GM12878 (cell line): ENCODE measurements around the gene BCORL1. TPM values are rescaled to one million over a fixed set of nuclear protein-coding genes. Genes with fewer than 3 reads are reported as not detected.
A peak's percentile ranks its signal among the peaks of the same experiment; 100 is the strongest.

ENCODE experiments used
- BCL3 ChIP-seq: IDR thresholded peaks from 2 replicates; pipeline ENCODE4 v1.6.1; 2011; ENCODE audit warnings: borderline replicate concordance, low read depth, mild to moderate bottlenecking, moderate library complexity, low read length; ENCODE audit not compliant: insufficient read depth, poor library complexity, severe bottlenecking
- BHLHE40 ChIP-seq, 2 experiments: fragments of 450-650 bp in 1 of 2; IDR thresholded peaks; 2 replicates each; pipeline ENCODE4 v1.6.1; 2011 to 2017; ENCODE audit warnings: low read depth in 2 of 2, borderline replicate concordance in 1 of 2, improper control_type of control experiment in 1 of 2, low read length in 1 of 2, mild to moderate bottlenecking in 1 of 2
- CHD2 ChIP-seq: IDR thresholded peaks from 2 replicates; pipeline ENCODE4 v1.6.1; 2011; ENCODE audit warnings: low read depth, low read length, improper control_type of control experiment, borderline replicate concordance
- CREB1 ChIP-seq: IDR thresholded peaks from 2 replicates; pipeline ENCODE4 v1.6.1; 2012; ENCODE audit warnings: low read depth, mild to moderate bottlenecking, inconsistent platforms
- DPF2 ChIP-seq: fragments of 450-650 bp; IDR thresholded peaks from 2 replicates; pipeline ENCODE4 v1.6.1; 2017; ENCODE audit warnings: mild to moderate bottlenecking
- EED ChIP-seq: sonication (generic); IDR thresholded peaks from 2 replicates; pipeline ENCODE4 v1.6.1; 2016; ENCODE audit warnings: antibody characterized with exemption, low read depth
- ELK1 ChIP-seq: IDR thresholded peaks from 2 replicates; pipeline ENCODE4 v1.6.1; 2012; ENCODE audit warnings: low read depth, low read length, improper control_type of control experiment
- GABPA ChIP-seq: IDR thresholded peaks from 2 replicates; pipeline ENCODE4 v1.6.1; 2014; ENCODE audit warnings: antibody characterized with exemption, low read depth, mild to moderate bottlenecking, inconsistent platforms
- GATAD2B ChIP-seq: fragments of 450-650 bp; conservative IDR thresholded peaks from 2 replicates; pipeline ENCODE4 v1.6.1; 2017; ENCODE audit warnings: low read depth, mild to moderate bottlenecking, moderate library complexity
- HDGF ChIP-seq: fragments of 450-650 bp; IDR thresholded peaks from 2 replicates; pipeline ENCODE4 v1.6.1; 2016; ENCODE audit warnings: antibody characterized with exemption
- IKZF2 ChIP-seq, 2 experiments: fragments of 450-650 bp; IDR thresholded peaks; 2 replicates each; pipeline ENCODE4 v1.6.1; 2017; ENCODE audit warnings: mild to moderate bottlenecking in 2 of 2, moderate library complexity in 2 of 2
- JUND ChIP-seq: IDR thresholded peaks from 2 replicates; pipeline ENCODE4 v1.6.1; 2012; ENCODE audit warnings: low read depth, mild to moderate bottlenecking, low read length, improper control_type of control experiment, moderate library complexity
- MLLT1 ChIP-seq: fragments of 450-650 bp; IDR thresholded peaks from 2 replicates; pipeline ENCODE4 v1.6.1; 2016; ENCODE audit warnings: mild to moderate bottlenecking
- PAX5 ChIP-seq: IDR thresholded peaks from 2 replicates; pipeline ENCODE4 v1.6.1; 2011; ENCODE audit warnings: low read depth, low read length, borderline replicate concordance
- POLR2A ChIP-seq: IDR thresholded peaks from 2 replicates; pipeline ENCODE4 v1.6.1; 2011; ENCODE audit warnings: low read depth, mild to moderate bottlenecking, low read length
- POLR2AphosphoS5 ChIP-seq: IDR thresholded peaks from 2 replicates; pipeline ENCODE4 v1.6.1; 2011; ENCODE audit warnings: mild to moderate bottlenecking, low read length, inconsistent platforms
- SIN3A ChIP-seq: IDR thresholded peaks from 2 replicates; pipeline ENCODE4 v1.6.1; 2012; ENCODE audit warnings: low read depth, low read length, improper control_type of control experiment
- SIX5 ChIP-seq: IDR thresholded peaks from 2 replicates; pipeline ENCODE4 v1.6.1; 2011; ENCODE audit warnings: mild to moderate bottlenecking, low read depth, low read length, moderate library complexity; ENCODE audit not compliant: severe bottlenecking
- SP1 ChIP-seq: IDR thresholded peaks from one replicate; pipeline ENCODE4 v1.6.1; 2011; ENCODE audit warnings: low read depth, low read length
- SPI1 ChIP-seq: IDR thresholded peaks from 2 replicates; pipeline ENCODE4 v1.6.1; 2011; ENCODE audit warnings: low read depth, mild to moderate bottlenecking, low read length, moderate library complexity, borderline replicate concordance; ENCODE audit not compliant: insufficient read depth
- STAT3 ChIP-seq: IDR thresholded peaks from 2 replicates; pipeline ENCODE4 v1.6.1; 2011; ENCODE audit warnings: low read depth, low read length, improper control_type of control experiment
- ZBED1 ChIP-seq: IDR thresholded peaks from 2 replicates; pipeline ENCODE4 v1.6.1; 2016; ENCODE audit warnings: borderline replicate concordance
- polyA plus RNA-seq, 11 experiments: library from polyadenylated mRNA; depleted of rRNA in 4 of 11; unstranded in 6 of 11; stranded (reverse) in 5 of 11; fragments of >200 nt; fragmentation: Nextera tagmentation in 4 of 11; fragmentation: Illumina TruSeq in 1 of 11; extraction: Ambion mirVana in 4 of 11; extraction: Trizol in 1 of 11; gene quantifications; 1 replicate in 1 of 11; 2 replicates in 10 of 11; pipeline versions ENCODE4 v1.2.1 to v1.2.3, GENCODE V29; 2011 to 2016; ENCODE audit warnings: inconsistent platforms in 2 of 11, missing spikeins in 2 of 11, low read depth in 1 of 11
- total RNA-seq, 4 experiments: library from RNA; depleted of rRNA in 3 of 4; stranded (reverse); fragments of >200 nt in 3 of 4; fragmentation: Illumina TruSeq in 1 of 4; extraction: Trizol in 1 of 4; gene quantifications; 2 replicates each; pipeline versions ENCODE4 v1.2.1 to v1.2.3, GENCODE V29; 2013 to 2021
- TF ChIP-seq, protein P1 (sequence below): fragments of 450-650 bp; IDR thresholded peaks from 2 replicates; pipeline ENCODE4 v1.6.1; 2017; ENCODE audit warnings: mild to moderate bottlenecking, low read depth, inconsistent platforms; ENCODE audit not compliant: poor library complexity, severe bottlenecking
- TF ChIP-seq, protein P2 (sequence below): IDR thresholded peaks from 2 replicates; pipeline ENCODE4 v1.6.1; 2012; ENCODE audit warnings: low read length, inconsistent platforms

Gene BCORL1
- total and polyA plus RNA-seq, 10 of the 15 experiments (the other 5 are each of a cell fraction or from before 2014, with no cell fraction given) = 0.16 to 7.2 (median 0.94) TPM

DNA sequence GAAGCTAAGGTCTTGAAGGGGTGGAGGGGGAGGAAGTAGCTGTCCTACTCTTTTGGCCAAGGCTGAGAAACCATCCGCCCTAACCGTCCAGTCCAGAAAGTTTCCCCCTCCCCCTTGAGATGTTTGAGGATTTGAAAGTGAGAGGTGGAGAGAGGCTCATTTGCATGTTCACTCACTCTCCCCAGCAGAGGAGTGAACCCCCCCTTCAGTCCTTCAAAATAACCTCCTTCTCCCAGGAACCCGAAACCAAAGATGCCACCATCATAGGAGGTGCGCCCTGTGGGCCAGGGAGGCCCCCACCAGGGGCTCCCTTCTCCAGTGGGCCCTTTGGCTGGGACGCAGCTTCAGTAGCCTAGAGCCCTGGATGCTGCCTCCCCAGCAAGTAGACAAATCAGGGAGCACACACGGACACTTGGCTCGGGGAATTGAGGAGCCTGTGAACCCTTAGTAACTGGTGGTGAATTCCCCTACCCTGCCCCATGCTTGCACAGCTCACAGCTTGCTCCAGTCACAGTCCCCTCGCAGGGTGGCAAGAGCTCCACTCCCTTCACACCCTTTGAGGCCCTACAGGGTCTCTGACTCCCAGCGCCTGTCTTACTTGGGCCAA lies 102.3 kb downstream of the BCORL1 start (continued):
- TF ChIP-seq, protein P1, sequence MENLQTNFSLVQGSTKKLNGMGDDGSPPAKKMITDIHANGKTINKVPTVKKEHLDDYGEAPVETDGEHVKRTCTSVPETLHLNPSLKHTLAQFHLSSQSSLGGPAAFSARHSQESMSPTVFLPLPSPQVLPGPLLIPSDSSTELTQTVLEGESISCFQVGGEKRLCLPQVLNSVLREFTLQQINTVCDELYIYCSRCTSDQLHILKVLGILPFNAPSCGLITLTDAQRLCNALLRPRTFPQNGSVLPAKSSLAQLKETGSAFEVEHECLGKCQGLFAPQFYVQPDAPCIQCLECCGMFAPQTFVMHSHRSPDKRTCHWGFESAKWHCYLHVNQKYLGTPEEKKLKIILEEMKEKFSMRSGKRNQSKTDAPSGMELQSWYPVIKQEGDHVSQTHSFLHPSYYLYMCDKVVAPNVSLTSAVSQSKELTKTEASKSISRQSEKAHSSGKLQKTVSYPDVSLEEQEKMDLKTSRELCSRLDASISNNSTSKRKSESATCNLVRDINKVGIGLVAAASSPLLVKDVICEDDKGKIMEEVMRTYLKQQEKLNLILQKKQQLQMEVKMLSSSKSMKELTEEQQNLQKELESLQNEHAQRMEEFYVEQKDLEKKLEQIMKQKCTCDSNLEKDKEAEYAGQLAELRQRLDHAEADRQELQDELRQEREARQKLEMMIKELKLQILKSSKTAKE = no peak
- TF ChIP-seq SPI1 (peak; percentile 68), POLR2AphosphoS5 (peak; percentile 74), JUND (no peak), ZBED1 (0 out of 2 replicates have a peak, but pooled peaks have one; percentile 36), ELK1 (0 out of 2 replicates have a peak, but pooled peaks have one; percentile 11), MLLT1 (no peak), POLR2A (peak; percentile 56), CREB1 (no peak), GATAD2B (peak; percentile 69; the same call in 1 of the 2 replicates), PAX5 (0 out of 2 replicates have a peak, but pooled peaks have one; percentile 7), HDGF (no peak), IKZF2 (IDR thresholded peaks at IDR 0.05) (peak; percentile 80 to 91), EED (peak; percentile 74), CHD2 (0 out of 2 replicates have a peak, but pooled peaks have one; percentile 39), SIX5 (no peak), BHLHE40 (IDR thresholded peaks at IDR 0.05; ENCODE audit: borderline replicate concordance in 1 of 2, low read depth in 2 of 2, low read length in 1 of 2) (peak in 1 of 2 experiments; percentile 7; a peak in 1 of 4 replicates), SP1 (peak; percentile 41), SIN3A (0 out of 2 replicates have a peak, but pooled peaks have one; percentile 4), STAT3 (no peak), BCL3 (peak; percentile 18), DPF2 (0 out of 2 replicates have a peak, but pooled peaks have one; percentile 13), GABPA (no peak)
- TF ChIP-seq, protein P2, sequence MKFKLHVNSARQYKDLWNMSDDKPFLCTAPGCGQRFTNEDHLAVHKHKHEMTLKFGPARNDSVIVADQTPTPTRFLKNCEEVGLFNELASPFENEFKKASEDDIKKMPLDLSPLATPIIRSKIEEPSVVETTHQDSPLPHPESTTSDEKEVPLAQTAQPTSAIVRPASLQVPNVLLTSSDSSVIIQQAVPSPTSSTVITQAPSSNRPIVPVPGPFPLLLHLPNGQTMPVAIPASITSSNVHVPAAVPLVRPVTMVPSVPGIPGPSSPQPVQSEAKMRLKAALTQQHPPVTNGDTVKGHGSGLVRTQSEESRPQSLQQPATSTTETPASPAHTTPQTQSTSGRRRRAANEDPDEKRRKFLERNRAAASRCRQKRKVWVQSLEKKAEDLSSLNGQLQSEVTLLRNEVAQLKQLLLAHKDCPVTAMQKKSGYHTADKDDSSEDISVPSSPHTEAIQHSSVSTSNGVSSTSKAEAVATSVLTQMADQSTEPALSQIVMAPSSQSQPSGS = no peak
